ENCODE results near the gene CAMKMT.
A peak's percentile ranks its signal among the peaks of the same experiment; 100 is the strongest.

Gene CAMKMT

GRCh38 chr2:44623622-44624351 is 262.0 kb downstream of the CAMKMT start:
- TF ChIP-seq CTCF (IDR thresholded peaks at IDR 0.05; ENCODE audit: low read length, missing control alignments): peak; percentile 18
- H3K4me3 ChIP-seq (replicated peaks; ENCODE audit: low read depth, low read length): no peak overlapping the region
- no peak for DNase-seq (ENCODE audit: low read depth)

- no peak for TF ChIP-seq CTCF (IDR thresholded peaks at IDR 0.05; ENCODE audit: low read length, missing control alignments)
- no peak overlapping the region for H3K4me3 ChIP-seq (replicated peaks; ENCODE audit: low read depth, low read length)
- no peak for DNase-seq (ENCODE audit: low read depth)
These were observed 266.6 kb downstream of the CAMKMT start for GRCh38 chr2:44628297-44628696.

- no peak for TF ChIP-seq CTCF (IDR thresholded peaks at IDR 0.05; ENCODE audit: low read length, missing control alignments)
- DNase-seq (ENCODE audit: low read depth): no peak
- H3K4me3 ChIP-seq (replicated peaks; ENCODE audit: low read depth, low read length): no peak overlapping the region
These were observed 271.4 kb downstream of the CAMKMT start for GRCh38 chr2:44632931-44633689.

GRCh38 chr2:44635725-44636124 is 274.0 kb downstream of the CAMKMT start:
- no peak overlapping the region for H3K4me3 ChIP-seq (replicated peaks; ENCODE audit: low read depth, low read length)
- TF ChIP-seq CTCF (IDR thresholded peaks at IDR 0.05; ENCODE audit: low read length, missing control alignments): no peak
- no peak for DNase-seq (ENCODE audit: low read depth)

- no peak overlapping the region for H3K4me3 ChIP-seq (replicated peaks; ENCODE audit: low read depth, low read length)
- DNase-seq (ENCODE audit: low read depth): no peak
- no peak for TF ChIP-seq CTCF (IDR thresholded peaks at IDR 0.05; ENCODE audit: low read length, missing control alignments)
These were observed 276.9 kb downstream of the CAMKMT start for GRCh38 chr2:44638649-44639048.

GRCh38 chr2:44639399-44639798 is 277.7 kb downstream of the CAMKMT start:
- TF ChIP-seq CTCF (IDR thresholded peaks at IDR 0.05; ENCODE audit: low read length, missing control alignments): no peak
- DNase-seq (ENCODE audit: low read depth): no peak
- no peak overlapping the region for H3K4me3 ChIP-seq (replicated peaks; ENCODE audit: low read depth, low read length)
